Measurements from ENCODE around the gene TUBB4A.
A peak's percentile ranks its signal among the peaks of the same experiment; 100 is the strongest.

The TUBB4A gene

GRCh38 chr19:6465006-6465405 is 37.1 kb downstream of the TUBB4A start:
- peak overlapping the region; percentile 98 for H3K27ac ChIP-seq
- TF ChIP-seq CTCF (IDR thresholded peaks at IDR 0.05) (no peak), ZFX (IDR thresholded peaks at IDR 0.05; ENCODE audit: borderline replicate concordance) (no peak)

- H3K27ac ChIP-seq, result peak within 1 kb of the TSS; percentile 98
- TF ChIP-seq CTCF (IDR thresholded peaks at IDR 0.05) (no peak), ZFX (IDR thresholded peaks at IDR 0.05; ENCODE audit: borderline replicate concordance) (no peak)
Observed at GRCh38 chr19:6464070-6464873, 37.8 kb downstream of the TUBB4A start, which contains the start of gene CRB3. TSS of gene CRB3 (plus strand) at chr19:6464271. CDS start at chr19:6464702, 431 bp downstream.

- peak overlapping the region; percentile 75 for H3K27ac ChIP-seq
- TF ChIP-seq CTCF (IDR thresholded peaks at IDR 0.05) (peak; percentile 58), ZFX (IDR thresholded peaks at IDR 0.05; ENCODE audit: borderline replicate concordance) (no peak)
Observed at GRCh38 chr19:6460099-6460884, 41.8 kb downstream of the TUBB4A start.

GRCh38 chr19:6459262-6460098 is 42.6 kb downstream of the TUBB4A start, which contains the start of gene SLC25A23:
TSS of gene SLC25A23 (minus strand) at chr19:6459792. CDS start at chr19:6459628, 164 bp downstream.
- TF ChIP-seq ZFX (IDR thresholded peaks at IDR 0.05; ENCODE audit: borderline replicate concordance) (no peak), CTCF (IDR thresholded peaks at IDR 0.05) (no peak)
- H3K27ac ChIP-seq, result peak within 1 kb of the TSS; percentile 75

GRCh38 chr19:6458695-6459261 is 43.3 kb downstream of the TUBB4A start:
- no peak for TF ChIP-seq CTCF (IDR thresholded peaks at IDR 0.05)
- TF ChIP-seq ZFX (IDR thresholded peaks at IDR 0.05; ENCODE audit: borderline replicate concordance), result no peak
- H3K27ac ChIP-seq, result peak overlapping the region; percentile 75

- H3K27ac ChIP-seq, result peak overlapping the region; percentile 75
- no peak for TF ChIP-seq ZFX (IDR thresholded peaks at IDR 0.05; ENCODE audit: borderline replicate concordance)
- TF ChIP-seq CTCF (IDR thresholded peaks at IDR 0.05), result no peak
Observed at GRCh38 chr19:6457958-6458694, 44.0 kb downstream of the TUBB4A start.
